CD4-positive, alpha-beta T cell (primary cell): Measurements from ENCODE around the gene AGTR2. TPM values are rescaled to one million over a fixed set of nuclear protein-coding genes. Genes with fewer than 3 reads are reported as not detected.
"Not testable (repeated sequence)": the region's sequence is repeated elsewhere in the genome, so short reads cannot be mapped to it uniquely, and the experiment has no call there.

Source experiments
- ATAC-seq: fragments of 200-7000 bp; cut with Tn5 transposase; one replicate; pipeline ENCODE4 v1.10.0; 2022; ENCODE audit warnings: mild to moderate bottlenecking; ENCODE audit not compliant: poor library complexity
- CTCF ChIA-PET: fragments of 350-600 bp; sonication (Branson Sonifier 250); formaldehyde crosslinking; loops from one replicate; lab custom pipeline; 2021; ENCODE audit warnings: antibody characterized with exemption, inconsistent platforms; lab: Charles Lee
- POLR2A ChIA-PET: fragments of 350-600 bp; sonication (Branson Sonifier 250); formaldehyde crosslinking; loops from one replicate; lab custom pipeline; 2021; ENCODE audit warnings: antibody characterized with exemption, inconsistent platforms; lab: Charles Lee
- DNase-seq, 14 experiments: peaks; one replicate each; pipeline ENCODE4 v3.0.0-alpha.2; 2013 to 2020; ENCODE audit warnings: mixed read lengths in 2 of 14
- H3K27ac ChIP-seq, 2 donors: one replicate each; pipeline versions ENCODE4 v1.5.1 to v1.7.0; 2013; ENCODE audit warnings: low read length in 2 of 2, low read depth in 1 of 2, mild to moderate bottlenecking in 1 of 2
- H3K27me3 ChIP-seq, 2 experiments: 1 replicate in 1 of 2; 2 replicates in 1 of 2; pipeline versions ENCODE4 v1.6.1 to v1.7.0; 2013; ENCODE audit warnings: low read length in 2 of 2, control low read depth in 1 of 2, mild to moderate bottlenecking in 1 of 2, moderate library complexity in 1 of 2; ENCODE audit not compliant: insufficient read depth in 2 of 2, control insufficient read depth in 1 of 2
- H3K36me3 ChIP-seq: one replicate; pipeline ENCODE4 v1.6.1; 2013; ENCODE audit warnings: low read length, control low read depth; ENCODE audit not compliant: insufficient read depth
- H3K4me1 ChIP-seq: one replicate; pipeline ENCODE4 v1.6.1; 2013; ENCODE audit warnings: low read length, control low read depth; ENCODE audit not compliant: insufficient read depth
- H3K4me3 ChIP-seq: one replicate; pipeline ENCODE4 v1.5.1; 2013; ENCODE audit warnings: mild to moderate bottlenecking, low read length, moderate library complexity
- H3K9me3 ChIP-seq, 2 experiments: 1 replicate in 1 of 2; 2 replicates in 1 of 2; pipeline versions ENCODE4 v1.6.1 to v1.7.0; 2013; ENCODE audit warnings: low read length in 2 of 2, mild to moderate bottlenecking in 2 of 2, control low read depth in 1 of 2, moderate library complexity in 1 of 2; ENCODE audit not compliant: control insufficient read depth in 1 of 2, insufficient read depth in 1 of 2
- H3K27ac Mint-ChIP-seq: one replicate; pipeline ENCODE4 v1.8.0; 2020; ENCODE audit warnings: mixed read lengths
- H3K27me3 Mint-ChIP-seq: one replicate; pipeline ENCODE4 v1.8.0; 2021; ENCODE audit warnings: mixed read lengths
- H3K36me3 Mint-ChIP-seq: one replicate; pipeline ENCODE4 v1.8.0; 2021; ENCODE audit warnings: low read depth, mixed read lengths
- H3K4me1 Mint-ChIP-seq: one replicate; pipeline ENCODE4 v1.8.0; 2021; ENCODE audit warnings: low read depth, mixed read lengths
- H3K4me3 Mint-ChIP-seq: one replicate; pipeline ENCODE4 v1.8.0; 2020; ENCODE audit warnings: mild to moderate bottlenecking, mixed read lengths
- H3K9me3 Mint-ChIP-seq: one replicate; pipeline ENCODE4 v1.8.0; 2020; ENCODE audit warnings: mixed read lengths
- CTCF ChIP-seq: fragments of 200-600 bp; IDR thresholded peaks from one replicate; pipeline ENCODE4 v1.8.0; 2022; ENCODE audit warnings: antibody characterized with exemption, mild to moderate bottlenecking
- intact Hi-C, 2 experiments: fragments of 100-400 bp; cut with DNase I in 1 of 2; cut with micrococcal nuclease in 1 of 2; formaldehyde crosslinking; loops; one replicate each; pipeline versions ENCODE4 v1.15.1 to v1.9.0; 2023 to 2025; cut with DNase I, micrococcal nuclease
- polyA plus RNA-seq, 2 donors: library from polyadenylated mRNA; unstranded; fragments of 120-200 nt; gene quantifications; one replicate each; pipeline ENCODE4 v1.2.1, GENCODE V29; 2013
- total RNA-seq, 174 experiments: library from RNA in 2 of 174; stranded (reverse) in 2 of 174; gene quantifications; one replicate each; pipeline ENCODE4 v1.2.3 and lab custom pipeline; 2021 to 2026

Gene AGTR2
- total RNA-seq: not detected
- polyA plus RNA-seq (2013, experiment 1 of 2): not detected
- 0.72 TPM for polyA plus RNA-seq (2013, experiment 2 of 2)
- total RNA-seq (lab: John Stamatoyannopoulos, UW): 0 to 0.09 (median 0) reads per million in 172 experiments

GRCh38 chrX:116170511-116170910 is at the start of gene AGTR2:
AGTR2 (plus strand) TSS chrX:116170744; CDS start chrX:116172281, 1,537 bp downstream.
- no peak within 1 kb of the TSS for H3K27ac ChIP-seq
- no peak for DNase-seq
- no peaks in the 10 kb centered on the region for H3K36me3 ChIP-seq
- no peak for TF ChIP-seq CTCF
- intact Hi-C loops: no loop called here
- no peak within 1 kb of the TSS for H3K27ac Mint-ChIP-seq
- no peaks in the 10 kb centered on the region for H3K9me3 Mint-ChIP-seq
- H3K4me3 ChIP-seq: no peak within 1 kb of the TSS
- H3K27me3 ChIP-seq: no peaks in the 10 kb centered on the region
- no peaks in the 10 kb centered on the region for H3K36me3 Mint-ChIP-seq
- no peaks in the 10 kb centered on the region for H3K27me3 Mint-ChIP-seq
- H3K9me3 ChIP-seq: no peaks in the 10 kb centered on the region
- H3K4me1 ChIP-seq: no peaks in the 10 kb centered on the region
- CTCF ChIA-PET: no interaction called here
- no peak for ATAC-seq
- POLR2A ChIA-PET: no interaction called here
- no peak within 1 kb of the TSS for H3K4me3 Mint-ChIP-seq
- H3K4me1 Mint-ChIP-seq: no peaks in the 10 kb centered on the region

- H3K9me3 Mint-ChIP-seq: peaks cover 3% of the 10 kb centered on the region
- TF ChIP-seq CTCF: no peak
- no peaks in the 10 kb centered on the region for H3K4me1 Mint-ChIP-seq
- CTCF ChIA-PET: no interaction called here
- no peak overlapping the region for H3K4me3 Mint-ChIP-seq
- H3K27me3 ChIP-seq: no peaks in the 10 kb centered on the region
- H3K4me3 ChIP-seq: no peak overlapping the region
- POLR2A ChIA-PET: no interaction called here
- H3K27ac ChIP-seq: no peak overlapping the region
- no peaks in the 10 kb centered on the region for H3K36me3 Mint-ChIP-seq
- no peak for ATAC-seq
- no peaks in the 10 kb centered on the region for H3K9me3 ChIP-seq
- H3K4me1 ChIP-seq: no peaks in the 10 kb centered on the region
- no peak for DNase-seq
- no peaks in the 10 kb centered on the region for H3K27me3 Mint-ChIP-seq
- no peaks in the 10 kb centered on the region for H3K36me3 ChIP-seq
- H3K27ac Mint-ChIP-seq: no peak overlapping the region
- intact Hi-C loops: no loop called here
Measured at GRCh38 chrX:116135277-116135676, 35.3 kb upstream of the AGTR2 start.

GRCh38 chrX:116141270-116141669 is 29.3 kb upstream of the AGTR2 start:
- H3K27ac ChIP-seq, H3K4me1 Mint-ChIP-seq, H3K27ac Mint-ChIP-seq, H3K4me3 Mint-ChIP-seq, H3K4me1 ChIP-seq, H3K9me3 ChIP-seq, H3K36me3 Mint-ChIP-seq, H3K36me3 ChIP-seq, H3K27me3 Mint-ChIP-seq, H3K9me3 Mint-ChIP-seq, DNase-seq, H3K4me3 ChIP-seq, intact Hi-C loops, ATAC-seq, H3K27me3 ChIP-seq, CTCF ChIA-PET, POLR2A ChIA-PET: not testable (repeated sequence)

GRCh38 chrX:116142976-116143375 is 27.6 kb upstream of the AGTR2 start:
- Histone ChIP-seq H3K27me3 (no peaks in the 10 kb centered on the region), H3K4me1 (no peaks in the 10 kb centered on the region), H3K9me3 (peaks cover 0 to 7% of the 10 kb centered on the region in 2 experiments), H3K27ac (no peak overlapping the region), H3K36me3 (no peaks in the 10 kb centered on the region), H3K4me3 (no peak overlapping the region)
- peaks cover 3% of the 10 kb centered on the region for H3K9me3 Mint-ChIP-seq
- H3K36me3 Mint-ChIP-seq: no peaks in the 10 kb centered on the region
- no peaks in the 10 kb centered on the region for H3K4me1 Mint-ChIP-seq
- no peak overlapping the region for H3K4me3 Mint-ChIP-seq
- DNase-seq (no peak), ATAC-seq (no peak)
- intact Hi-C loops: no loop called here
- H3K27me3 Mint-ChIP-seq: no peaks in the 10 kb centered on the region
- ChIA-PET CTCF (no interaction called here), POLR2A (no interaction called here)
- no peak for TF ChIP-seq CTCF
- no peak overlapping the region for H3K27ac Mint-ChIP-seq
